Activated CD4-positive, alpha-beta memory T cell treated with anti-CD3 and anti-CD28 coated beads, Interleukin-2, amount 10 ng/mL, durations not matched to agents 7 days and 5 days (primary cell): Measurements from ENCODE around the gene C1RL. TPM values are rescaled to one million over a fixed set of nuclear protein-coding genes. Genes with fewer than 3 reads are reported as not detected.

Experiments used
- CTCF ChIA-PET: fragments of 350-600 bp; sonication (Branson Sonifier 250); formaldehyde crosslinking; loops from one replicate; lab custom pipeline; 2021; ENCODE audit warnings: antibody characterized with exemption, inconsistent platforms; lab: Charles Lee
- POLR2A ChIA-PET: fragments of 350-600 bp; sonication (Branson Sonifier 250); formaldehyde crosslinking; loops from one replicate; lab custom pipeline; 2021; ENCODE audit warnings: antibody characterized with exemption; lab: Charles Lee
- DNase-seq: peaks from one replicate; pipeline ENCODE4 v3.0.0-alpha.2; 2020
- H3K27ac Mint-ChIP-seq: one replicate; pipeline ENCODE4 v1.8.0; 2021; ENCODE audit warnings: mild to moderate bottlenecking, mixed read lengths
- H3K27me3 Mint-ChIP-seq: one replicate; pipeline ENCODE4 v1.8.0; 2021; ENCODE audit warnings: mixed read lengths
- H3K36me3 Mint-ChIP-seq: one replicate; pipeline ENCODE4 v1.8.0; 2021; ENCODE audit warnings: low read depth, mixed read lengths
- H3K4me1 Mint-ChIP-seq: one replicate; pipeline ENCODE4 v1.8.0; 2021; ENCODE audit warnings: mixed read lengths
- H3K4me3 Mint-ChIP-seq: one replicate; pipeline ENCODE4 v1.8.0; 2021; ENCODE audit warnings: mild to moderate bottlenecking, mixed read lengths
- H3K9me3 Mint-ChIP-seq: one replicate; pipeline ENCODE4 v1.8.0; 2021; ENCODE audit warnings: mixed read lengths
- total RNA-seq, 2 experiments: library from RNA; stranded (reverse); gene quantifications; one replicate each; pipeline ENCODE4 v1.2.3, GENCODE V29; 2021

The C1RL gene
- total RNA-seq, 2 experiments from 2014 or later = 26.5 to 28.8 TPM

DNA sequence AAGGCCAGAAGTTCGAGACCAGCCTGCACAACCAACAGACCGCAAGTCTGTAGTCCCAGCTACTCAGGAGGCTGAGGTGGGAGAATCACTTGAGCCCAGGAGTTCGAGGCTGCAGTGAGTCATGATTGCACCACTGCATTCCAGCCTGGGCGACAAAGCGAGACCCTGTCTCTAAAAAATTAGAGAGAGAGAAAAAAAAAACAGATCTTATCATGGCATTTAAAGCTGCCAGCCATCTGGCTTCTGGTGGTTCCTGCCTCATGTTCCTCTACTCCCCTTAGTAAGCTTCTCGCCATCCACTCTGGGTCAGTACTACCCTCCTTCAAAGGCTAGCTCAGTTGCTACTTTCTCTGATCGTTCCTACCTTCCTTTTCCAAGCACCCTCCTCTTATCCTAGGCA lies 37.2 kb upstream of the C1RL start:
- ChIA-PET CTCF (interaction anchor here (2.0 kb wide), 1 partner anchor 221 kb away, joined by 5 read pairs; no protein-coding TSS in a partner anchor), POLR2A (interaction anchor here (1.2 to 2.5 kb wide), 2 partner anchors 11 to 16 kb away, joined by 4 to 8 read pairs; partner anchors contain the start of gene CLSTN3)
- Mint-ChIP-seq H3K9me3 (no peaks in the 10 kb centered on the region), H3K27me3 (no peaks in the 10 kb centered on the region), H3K36me3 (peaks cover 78% of the 10 kb centered on the region), H3K4me1 (peaks cover 7% of the 10 kb centered on the region), H3K27ac (no peak overlapping the region), H3K4me3 (no peak overlapping the region)
- DNase-seq = no peak

DNA sequence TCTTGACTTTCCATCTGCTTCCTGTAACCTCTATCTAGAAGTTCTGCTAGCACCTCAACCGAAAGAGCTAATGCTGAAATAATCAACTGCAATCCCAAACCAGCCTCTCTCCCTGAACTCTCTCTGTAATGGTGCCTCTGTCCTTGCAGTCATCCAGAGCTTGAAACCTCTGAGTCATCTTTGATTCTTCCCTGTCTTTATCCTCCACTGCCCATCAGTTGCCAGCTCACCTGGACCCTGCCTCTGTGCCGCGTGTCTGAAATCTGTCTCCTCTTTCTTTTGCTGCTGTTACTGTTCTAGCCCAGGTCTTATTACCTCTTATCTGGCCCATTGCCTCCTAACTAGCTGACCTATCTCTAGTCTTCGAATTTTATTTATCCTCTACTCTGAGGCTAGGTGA lies 36.7 kb upstream of the C1RL start:
- ChIA-PET POLR2A (interaction anchor here (1.2 to 2.5 kb wide), 2 partner anchors 10 to 15 kb away, joined by 4 to 8 read pairs; partner anchors contain the start of gene CLSTN3), CTCF (interaction anchor here (0.7 to 2.0 kb wide), 6 partner anchors 9 to 738 kb away, joined by 3 to 6 read pairs (median 4); no protein-coding TSS in a partner anchor)
- no peaks in the 10 kb centered on the region for H3K27me3 Mint-ChIP-seq
- DNase-seq = no peak
- H3K27ac Mint-ChIP-seq = no peak overlapping the region
- peaks cover 7% of the 10 kb centered on the region for H3K4me1 Mint-ChIP-seq
- no peaks in the 10 kb centered on the region for H3K9me3 Mint-ChIP-seq
- no peak overlapping the region for H3K4me3 Mint-ChIP-seq
- peaks cover 82% of the 10 kb centered on the region for H3K36me3 Mint-ChIP-seq

DNA sequence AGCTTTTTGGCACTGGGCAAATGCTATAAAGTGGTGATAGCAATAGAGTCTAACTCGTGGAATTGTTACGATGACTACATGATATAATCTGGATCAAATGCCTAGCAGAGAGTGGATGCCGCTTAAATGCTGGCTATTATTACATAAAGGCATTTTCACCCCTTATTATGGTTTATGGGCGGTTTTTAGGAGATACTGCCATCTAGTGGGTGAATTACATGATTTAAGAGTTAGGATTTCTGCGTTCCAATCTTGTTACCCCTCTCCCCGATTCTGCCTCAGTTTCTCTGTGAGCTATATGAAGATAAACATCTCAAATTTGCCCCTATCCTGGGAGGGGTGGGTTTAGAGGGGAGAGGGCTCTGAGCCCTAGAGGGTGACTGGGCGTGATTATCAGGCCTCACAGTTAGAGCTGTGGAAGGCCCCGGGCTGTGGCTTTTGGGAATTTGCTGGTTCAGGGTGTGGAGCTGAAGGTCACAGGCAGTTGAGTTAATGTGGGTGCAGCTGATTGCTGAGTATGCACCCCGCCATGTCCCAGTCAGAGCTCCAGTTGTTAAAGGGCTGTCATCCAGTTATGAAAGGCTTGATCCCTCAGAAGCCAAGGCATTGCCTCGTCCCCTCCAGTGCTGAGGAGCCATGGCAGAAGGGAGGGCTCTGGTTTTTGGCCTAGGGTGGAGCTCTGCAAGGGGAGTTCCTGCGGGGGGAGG lies 35.6 kb upstream of the C1RL start:
- Mint-ChIP-seq H3K4me1 (peaks cover 7% of the 10 kb centered on the region), H3K36me3 (peaks cover 79% of the 10 kb centered on the region), H3K9me3 (no peaks in the 10 kb centered on the region), H3K4me3 (no peak overlapping the region), H3K27ac (no peak overlapping the region), H3K27me3 (no peaks in the 10 kb centered on the region)
- CTCF ChIA-PET = interaction anchor here (0.6 to 2.0 kb wide), 11 partner anchors 8 to 923 kb away, joined by 3 to 6 read pairs (median 4); partner anchors contain the start of gene C1RL
- no peak for DNase-seq
- POLR2A ChIA-PET = interaction anchor here (0.7 to 2.5 kb wide), 4 partner anchors 9 to 201 kb away, joined by 3 to 8 read pairs (median 4); partner anchors contain the start of genes C12orf57, CLSTN3 and RNU7-1

DNA sequence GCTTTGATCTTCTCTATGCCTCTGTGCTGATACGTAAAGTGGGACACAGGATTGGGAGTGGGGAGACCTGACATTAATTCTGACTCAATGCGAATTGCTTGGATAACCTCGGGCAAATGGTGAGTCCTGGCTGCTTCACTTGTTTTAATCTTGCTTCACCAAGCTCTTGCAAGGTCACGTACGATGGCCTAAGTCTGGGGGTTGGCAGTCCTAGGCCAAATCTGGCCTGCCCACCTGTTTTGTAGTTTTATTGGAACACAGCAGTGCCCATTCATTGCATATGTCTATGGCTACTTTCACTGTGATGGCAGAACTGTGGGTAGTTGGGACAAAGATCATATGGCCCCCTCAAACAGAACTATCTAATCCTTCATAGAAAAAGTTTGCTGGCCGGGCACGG lies 34.5 kb upstream of the C1RL start:
- no peak overlapping the region for H3K27ac Mint-ChIP-seq
- H3K27me3 Mint-ChIP-seq = no peaks in the 10 kb centered on the region
- H3K9me3 Mint-ChIP-seq = no peaks in the 10 kb centered on the region
- CTCF ChIA-PET = interaction anchor here (0.7 to 2.0 kb wide), 3 partner anchors 34 to 197 kb away, joined by 3 to 6 read pairs (median 4); partner anchors contain the start of gene C1RL
- no peak overlapping the region for H3K4me3 Mint-ChIP-seq
- POLR2A ChIA-PET = interaction anchor here (1.4 kb wide), 1 partner anchor 200 kb away, joined by 3 read pairs; the partner anchor contains the start of genes C12orf57 and RNU7-1
- DNase-seq = no peak
- peaks cover 10% of the 10 kb centered on the region for H3K4me1 Mint-ChIP-seq
- peaks cover 80% of the 10 kb centered on the region for H3K36me3 Mint-ChIP-seq

DNA sequence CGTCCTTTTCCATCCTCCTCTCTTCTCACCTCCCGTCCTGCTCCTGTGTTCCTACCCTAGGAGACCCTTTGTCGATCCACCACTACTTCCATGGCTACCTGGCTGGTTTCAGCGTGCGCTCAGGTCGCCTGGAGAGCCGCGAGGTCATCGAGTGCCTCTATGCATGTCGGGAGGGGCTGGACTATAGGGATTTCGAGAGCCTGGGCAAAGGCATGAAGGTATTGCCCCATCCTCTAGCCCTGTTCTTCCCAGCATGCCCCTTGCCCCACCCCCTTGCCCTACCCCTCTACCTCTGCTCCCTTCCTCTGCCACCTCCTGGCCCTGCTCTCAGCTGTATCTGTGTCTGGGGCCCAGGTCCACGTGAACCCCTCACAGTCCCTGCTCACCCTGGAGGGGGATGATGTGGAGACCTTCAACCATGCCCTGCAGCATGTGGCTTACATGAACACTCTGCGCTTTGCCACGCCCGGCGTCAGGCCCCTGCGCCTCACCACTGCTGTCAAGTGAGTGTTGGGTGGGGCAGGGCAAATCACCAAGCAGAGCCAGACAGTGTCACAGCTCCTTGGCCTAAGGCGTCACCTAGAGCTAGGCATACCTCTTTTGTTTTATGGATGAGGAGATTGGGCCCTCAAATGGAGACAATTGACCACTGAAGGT lies 33.9 kb upstream of the C1RL start:
- POLR2A ChIA-PET = no interaction called here
- peaks cover 80% of the 10 kb centered on the region for H3K36me3 Mint-ChIP-seq
- no peak for DNase-seq

DNA sequence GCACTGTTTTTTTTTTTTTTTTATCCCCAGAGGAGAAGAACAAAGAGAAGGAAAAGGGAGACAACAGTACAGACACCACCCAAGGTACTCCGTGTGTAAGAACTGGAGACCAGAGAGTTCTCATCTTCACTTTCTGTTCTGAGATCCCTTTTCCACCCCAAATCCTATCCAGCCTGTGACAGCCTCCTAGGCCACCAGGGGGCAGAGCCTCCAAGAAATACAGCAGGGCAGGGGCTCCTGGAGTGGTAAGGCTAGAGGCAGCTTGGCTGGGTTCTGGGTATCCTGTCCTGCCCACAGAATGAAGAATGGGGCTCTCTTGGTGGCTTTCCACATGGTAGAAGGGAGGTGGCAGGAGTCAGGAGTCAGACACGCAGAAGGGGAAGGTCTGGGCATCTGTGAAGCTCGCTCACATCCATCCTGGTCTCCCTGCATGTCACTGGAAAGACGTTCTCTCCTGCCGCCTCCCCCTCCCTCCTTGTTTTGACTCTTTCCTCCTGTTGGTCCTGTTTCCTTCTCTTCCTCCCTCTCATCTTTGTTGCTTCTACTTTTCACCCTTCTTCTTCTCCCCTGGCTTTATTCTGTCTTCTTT lies 33.1 kb upstream of the C1RL start:
- H3K9me3 Mint-ChIP-seq = no peaks in the 10 kb centered on the region
- peaks cover 10% of the 10 kb centered on the region for H3K4me1 Mint-ChIP-seq
- H3K27me3 Mint-ChIP-seq = no peaks in the 10 kb centered on the region
- no peak overlapping the region for H3K27ac Mint-ChIP-seq
- peak; percentile 63 for DNase-seq
- peaks cover 85% of the 10 kb centered on the region for H3K36me3 Mint-ChIP-seq
- ChIA-PET POLR2A (interaction anchor here (0.7 to 1.5 kb wide), 2 partner anchors 85 to 199 kb away, joined by 3 read pairs; partner anchors contain the start of genes C12orf57 and RNU7-1), CTCF (interaction anchor here (0.6 to 1.6 kb wide), 4 partner anchors 11 to 124 kb away, joined by 3 to 7 read pairs (median 4); partner anchors contain the start of genes LPCAT3 and RBP5)
- H3K4me3 Mint-ChIP-seq = no peak overlapping the region

More for the DNA sequence above, 33.9 kb upstream of the C1RL start:
- Mint-ChIP-seq H3K4me3 (no peak overlapping the region), H3K4me1 (peaks cover 10% of the 10 kb centered on the region), H3K27me3 (no peaks in the 10 kb centered on the region), H3K27ac (no peak overlapping the region), H3K9me3 (no peaks in the 10 kb centered on the region)
- CTCF ChIA-PET = interaction anchor here (1.4 to 1.5 kb wide), 2 partner anchors 14 to 31 kb away, joined by 4 to 7 read pairs; partner anchors contain the start of gene RBP5

DNA sequence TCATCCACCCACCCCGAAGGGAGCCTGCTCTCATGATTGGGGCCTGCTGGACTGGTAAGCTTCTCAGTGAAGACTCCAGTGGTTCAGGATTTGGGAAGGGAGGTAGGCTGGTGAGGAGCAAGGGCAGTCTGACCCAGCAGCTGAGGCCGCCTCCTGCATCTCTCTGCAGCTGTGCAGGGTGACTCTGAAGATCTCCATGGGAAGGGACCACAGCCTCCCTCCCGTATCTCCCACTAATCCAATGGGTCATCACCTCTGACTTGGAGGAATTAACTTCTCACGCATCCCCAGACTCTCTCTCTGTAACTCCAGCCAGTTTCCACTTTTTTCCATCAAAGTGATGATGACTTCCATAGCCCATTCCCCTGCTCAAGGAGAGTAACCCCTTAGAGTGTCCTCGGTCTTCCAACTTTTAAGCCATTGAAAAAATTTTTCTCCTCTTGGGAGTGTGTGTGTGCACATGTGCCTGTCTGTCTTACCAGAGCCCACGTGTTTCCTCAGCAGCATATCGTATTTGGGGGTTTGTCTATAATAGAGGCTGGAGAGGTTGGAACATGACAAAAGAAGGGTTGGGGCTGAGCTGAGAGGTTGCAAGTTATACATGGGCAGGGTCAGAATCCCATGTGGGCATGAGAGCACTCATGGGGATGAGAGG lies 32.5 kb upstream of the C1RL start:
- Mint-ChIP-seq H3K4me3 (no peak overlapping the region), H3K36me3 (peaks cover 84% of the 10 kb centered on the region)
- DNase-seq = no peak

DNA sequence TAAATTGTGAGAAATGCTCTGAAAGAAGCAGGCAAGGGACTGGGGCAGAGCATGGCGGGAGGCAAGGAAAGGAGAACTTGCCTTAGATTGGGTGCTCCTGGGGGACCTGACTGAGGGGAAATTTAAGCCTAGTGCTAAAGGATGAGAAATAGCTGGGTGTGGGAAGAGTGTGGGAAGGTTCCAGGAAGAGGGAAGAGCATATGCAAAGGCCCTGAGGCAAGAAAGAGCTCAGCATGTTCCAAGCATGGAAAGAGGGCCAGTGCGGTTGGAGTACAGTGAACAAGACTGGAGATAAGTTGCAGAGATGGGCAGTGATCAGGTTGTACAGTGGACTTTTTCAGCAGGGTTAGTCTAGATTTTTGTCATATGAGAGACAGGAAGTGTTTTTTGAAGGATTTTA lies 30.2 kb upstream of the C1RL start:
- Mint-ChIP-seq H3K4me3 (no peak overlapping the region), H3K27ac (no peak overlapping the region), H3K27me3 (no peaks in the 10 kb centered on the region), H3K9me3 (no peaks in the 10 kb centered on the region), H3K4me1 (peaks cover 12% of the 10 kb centered on the region), H3K36me3 (peaks cover 87% of the 10 kb centered on the region)
- DNase-seq = no peak
- POLR2A ChIA-PET = no interaction called here
- CTCF ChIA-PET = no interaction called here

More for the DNA sequence above, 32.5 kb upstream of the C1RL start:
- H3K4me1 Mint-ChIP-seq = peaks cover 10% of the 10 kb centered on the region
- ChIA-PET POLR2A (interaction anchor here (0.7 to 2.4 kb wide), 4 partner anchors 9 to 198 kb away, joined by 3 to 14 read pairs (median 4); partner anchors contain the start of genes C12orf57, CLSTN3 and RNU7-1), CTCF (interaction anchor here (0.6 to 1.6 kb wide), 5 partner anchors 10 to 123 kb away, joined by 3 to 7 read pairs (median 4); partner anchors contain the start of genes LPCAT3 and RBP5)
- no peak overlapping the region for H3K27ac Mint-ChIP-seq
- no peaks in the 10 kb centered on the region for H3K27me3 Mint-ChIP-seq
- H3K9me3 Mint-ChIP-seq = no peaks in the 10 kb centered on the region

DNA sequence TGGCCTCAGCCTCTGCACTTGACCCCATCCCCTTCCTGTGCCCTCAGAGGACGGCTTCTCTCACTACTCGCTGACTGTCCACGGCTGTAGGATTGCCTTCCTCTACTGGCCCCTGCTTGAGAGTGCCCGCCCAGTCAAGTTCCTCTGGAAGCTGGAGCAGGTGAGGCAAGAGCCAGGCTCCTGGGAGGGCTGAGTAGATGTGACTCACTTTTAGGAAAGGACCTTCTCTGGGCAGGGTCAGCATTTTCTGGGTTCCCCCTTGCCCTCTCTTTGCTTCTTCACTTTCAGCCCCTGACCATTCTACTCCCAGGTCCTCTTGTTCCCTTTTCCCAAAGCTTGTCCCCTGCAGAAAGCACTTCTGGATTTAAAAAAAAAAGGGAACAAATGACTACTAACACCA lies 28.9 kb upstream of the C1RL start:
- ChIA-PET CTCF (no interaction called here), POLR2A (interaction anchor here (0.6 kb wide), 1 partner anchor 194 kb away, joined by 3 read pairs; the partner anchor contains the start of genes C12orf57 and RNU7-1)
- no peak overlapping the region for H3K4me3 Mint-ChIP-seq
- no peak for DNase-seq
- H3K36me3 Mint-ChIP-seq = peaks cover 91% of the 10 kb centered on the region
- H3K27me3 Mint-ChIP-seq = no peaks in the 10 kb centered on the region
- no peak overlapping the region for H3K27ac Mint-ChIP-seq
- H3K9me3 Mint-ChIP-seq = no peaks in the 10 kb centered on the region
- peaks cover 20% of the 10 kb centered on the region for H3K4me1 Mint-ChIP-seq

DNA sequence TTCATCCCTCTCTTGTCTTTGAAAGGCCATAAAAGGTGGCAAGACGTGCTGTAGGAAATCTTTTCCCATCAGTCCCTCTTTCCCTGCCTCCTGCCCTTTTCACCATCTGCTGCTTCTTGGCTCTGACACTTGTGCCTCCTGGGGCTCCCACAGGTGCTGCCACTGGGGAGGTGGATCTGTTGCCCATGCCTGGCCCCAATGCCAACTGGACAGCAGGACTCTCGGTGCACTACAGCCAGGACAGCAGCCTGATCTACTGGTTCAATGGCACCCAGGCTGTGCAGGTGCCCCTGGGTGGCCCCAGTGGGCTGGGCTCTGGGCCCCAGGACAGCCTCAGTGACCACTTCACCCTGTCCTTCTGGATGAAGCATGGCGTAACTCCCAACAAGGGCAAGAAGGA lies 27.7 kb upstream of the C1RL start:
- no peak for DNase-seq
- Mint-ChIP-seq H3K4me3 (no peak overlapping the region), H3K4me1 (peaks cover 28% of the 10 kb centered on the region), H3K27me3 (no peaks in the 10 kb centered on the region), H3K9me3 (no peaks in the 10 kb centered on the region), H3K27ac (no peak overlapping the region), H3K36me3 (peaks cover 89% of the 10 kb centered on the region)
- ChIA-PET POLR2A (interaction anchor here (1.3 to 1.8 kb wide), 2 partner anchors 9 to 11 kb away, joined by 4 read pairs; no protein-coding TSS in a partner anchor), CTCF (no interaction called here)

DNA sequence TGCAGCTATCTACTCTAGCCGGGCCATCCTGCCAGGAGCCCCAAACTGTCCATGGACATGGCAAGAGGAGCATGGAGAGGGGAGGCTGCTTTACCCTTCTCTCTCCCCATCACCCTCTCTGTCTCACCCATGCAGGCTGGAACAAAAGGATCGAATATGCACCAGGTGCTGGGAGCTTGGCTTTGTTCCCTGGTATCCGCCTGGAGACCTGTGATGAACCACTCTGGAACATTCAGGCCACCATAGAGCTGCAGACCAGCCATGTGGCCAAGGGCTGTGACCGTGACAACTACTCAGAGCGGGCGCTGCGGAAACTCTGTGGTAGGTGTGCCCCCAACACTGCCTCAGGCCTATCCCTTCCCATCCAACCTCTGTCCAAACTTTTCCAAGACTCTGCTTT lies 27.1 kb upstream of the C1RL start:
- Mint-ChIP-seq H3K27me3 (no peaks in the 10 kb centered on the region), H3K27ac (no peak overlapping the region), H3K4me3 (no peak overlapping the region), H3K4me1 (peaks cover 30% of the 10 kb centered on the region), H3K36me3 (peaks cover 84% of the 10 kb centered on the region), H3K9me3 (no peaks in the 10 kb centered on the region)
- CTCF ChIA-PET = no interaction called here
- POLR2A ChIA-PET = interaction anchor here (1.3 to 1.8 kb wide), 2 partner anchors 9 to 10 kb away, joined by 4 read pairs; no protein-coding TSS in a partner anchor
- DNase-seq = no peak
